HG03175 (cell line): ENCODE measurements around the gene ESPL1.

Experiments
- ATAC-seq: cut with Tn5 transposase; IDR thresholded peaks from one replicate; pipeline ENCODE4 v1.9.1; 2021; ENCODE audit warnings: mild to moderate bottlenecking, moderate library complexity; ENCODE audit not compliant: unreplicated experiment

ESPL1 gene

GRCh38 chr12:53255996-53256395 is 12.1 kb upstream of the ESPL1 start:
- ATAC-seq: peak; percentile 40

- no peak for ATAC-seq
Observed at GRCh38 chr12:53258541-53259539, 9.3 kb upstream of the ESPL1 start.

GRCh38 chr12:53259891-53260290 is 8.2 kb upstream of the ESPL1 start:
- ATAC-seq: no peak

GRCh38 chr12:53265783-53266182 is 2.3 kb upstream of the ESPL1 start:
- no peak for ATAC-seq

- peak; percentile 15 for ATAC-seq
Observed at GRCh38 chr12:53267306-53267998, 647 bp upstream of the ESPL1 start.

GRCh38 chr12:53268630-53269562 is 797 bp downstream of the ESPL1 start:
- ATAC-seq: no peak

- ATAC-seq: no peak
Observed at GRCh38 chr12:53274445-53274844, 6.3 kb downstream of the ESPL1 start.

- ATAC-seq: no peak
Observed at GRCh38 chr12:53276511-53276910, 8.4 kb downstream of the ESPL1 start.

GRCh38 chr12:53277981-53278380 is 9.9 kb downstream of the ESPL1 start:
- no peak for ATAC-seq

GRCh38 chr12:53279283-53279869 is 11.3 kb downstream of the ESPL1 start:
- ATAC-seq: no peak

- no peak for ATAC-seq
Observed at GRCh38 chr12:53279888-53280498, 11.9 kb downstream of the ESPL1 start.

- ATAC-seq: no peak
Observed at GRCh38 chr12:53286448-53286847, 18.3 kb downstream of the ESPL1 start.

GRCh38 chr12:53287741-53288216 is 19.7 kb downstream of the ESPL1 start:
- ATAC-seq: no peak

- no peak for ATAC-seq
Observed at GRCh38 chr12:53288322-53288721, 20.2 kb downstream of the ESPL1 start.

GRCh38 chr12:53289891-53290290 is 21.8 kb downstream of the ESPL1 start:
- ATAC-seq: no peak

GRCh38 chr12:53290661-53291060 is 22.6 kb downstream of the ESPL1 start:
- ATAC-seq: no peak

- ATAC-seq: no peak
Observed at GRCh38 chr12:53292426-53292825, 24.3 kb downstream of the ESPL1 start.

GRCh38 chr12:53295070-53295890 is 27.2 kb downstream of the ESPL1 start, which contains the start of gene PFDN5:
TSS of gene PFDN5 (plus strand) at chr12:53295542. CDS start at chr12:53295568, 26 bp downstream.
- peak; percentile 82 for ATAC-seq

GRCh38 chr12:53295891-53296219 is 27.8 kb downstream of the ESPL1 start:
- ATAC-seq: no peak
